K562 (cell line): ENCODE data around the gene AK5. TPM values are rescaled to one million over a fixed set of nuclear protein-coding genes. Genes with fewer than 3 reads are reported as not detected.
"Not testable (repeated sequence)": the region's sequence is repeated elsewhere in the genome, so short reads cannot be mapped to it uniquely, and the experiment has no call there.

Source experiments
- ATAC-seq: fragments of 200-7000 bp; cut with Tn5 transposase; 3 replicates; pipeline ENCODE4 v1.9.1; 2020; ENCODE audit warnings: moderate library complexity
- BruUV-seq: library from RNA; stranded (reverse); fragments of 400-500 nt; replicated peaks from 2 replicates; lab custom pipeline; 2021; lab: Mats Ljungman, UMichigan
- CTCF ChIA-PET: fragments of 300-600 bp; formaldehyde crosslinking; extraction: SDS; loops from one replicate; lab custom pipeline; 2021; ENCODE audit warnings: low intra/inter-chr PET ratio; lab: Yijun Ruan, JAX
- POLR2A ChIA-PET: fragments of 300-600, 350-650 bp; sonication (Branson Sonifier 250); formaldehyde crosslinking; extraction: SDS; loops from one replicate; lab custom pipeline; 2021; ENCODE audit warnings: antibody characterized with exemption, inconsistent platforms; lab: Yijun Ruan, JAX
- DNase-seq, 4 experiments: peaks; one replicate each; pipeline versions ENCODE4 v3.0.0 to v3.0.0-alpha.2; 2011 to 2018; ENCODE audit warnings: low spot score in 3 of 4, mixed read lengths in 3 of 4; ENCODE audit errors: extremely low read depth in 1 of 4
- FAIRE-seq: peaks from 2 replicates; lab custom pipeline; 2011; peaks lifted over from hg19 to GRCh38; lab: Jason Lieb, UNC
- H2AFZ ChIP-seq: 2 replicates; pipeline ENCODE4 v1.6.0; 2011; ENCODE audit warnings: low read depth, low read length, control low read depth, inconsistent platforms
- H3K27ac ChIP-seq: fragments of 200-600 bp; 3 replicates; pipeline ENCODE4 v1.8.0; 2011; ENCODE audit warnings: low read depth, mild to moderate bottlenecking, control low read depth, inconsistent platforms, low read length, moderate library complexity, mixed read lengths; ENCODE audit errors: extremely low read depth
- H3K27me3 ChIP-seq, 2 experiments: fragments of 300-600 bp in 1 of 2; 2 replicates in 1 of 2; 3 replicates in 1 of 2; pipeline versions ENCODE4 v1.6.0 to v1.8.0; 2011; ENCODE audit warnings: inconsistent platforms in 2 of 2, low read length in 2 of 2, mild to moderate bottlenecking in 1 of 2, mixed read lengths in 1 of 2, moderate library complexity in 1 of 2; ENCODE audit not compliant: control insufficient read depth in 2 of 2, insufficient read depth in 2 of 2
- H3K36me3 ChIP-seq: fragments of 300-600 bp; 3 replicates; pipeline ENCODE4 v1.8.0; 2011; ENCODE audit warnings: mild to moderate bottlenecking, low read length, inconsistent platforms; ENCODE audit not compliant: control insufficient read depth, insufficient read depth
- H3K4me1 ChIP-seq, 2 experiments: fragments of 200-600 bp in 1 of 2; replicated peaks in 1 of 2; 2 replicates in 1 of 2; 3 replicates in 1 of 2; pipeline versions ENCODE4 v1.5.1 to v1.8.0; 2011; ENCODE audit warnings: inconsistent platforms in 2 of 2, low read length in 2 of 2, mild to moderate bottlenecking in 1 of 2, mixed read lengths in 1 of 2, moderate library complexity in 1 of 2; ENCODE audit not compliant: control insufficient read depth in 2 of 2, insufficient read depth in 2 of 2
- H3K4me2 ChIP-seq: 2 replicates; pipeline ENCODE4 v1.6.1; 2011; ENCODE audit warnings: low read length, control low read depth, inconsistent platforms, mixed read lengths; ENCODE audit not compliant: insufficient read depth
- H3K4me3 ChIP-seq: fragments of 200-600 bp; sonication (generic), shearing (Covaris generic); 2 replicates; pipeline ENCODE4 v1.5.1; 2016; ENCODE audit warnings: control low read depth, inconsistent platforms
- H3K79me2 ChIP-seq: fragments of 200-600 bp; 3 replicates; pipeline ENCODE4 v1.8.0; 2011; ENCODE audit warnings: low read length, inconsistent platforms; ENCODE audit not compliant: control insufficient read depth, insufficient read depth
- H3K9ac ChIP-seq, 2 experiments: 2 replicates each; pipeline versions ENCODE4 v1.6.0 to v1.6.1; 2011; ENCODE audit warnings: low read depth in 2 of 2, low read length in 2 of 2, control low read depth in 1 of 2, inconsistent platforms in 1 of 2, mild to moderate bottlenecking in 1 of 2, mixed read lengths in 1 of 2; ENCODE audit not compliant: insufficient read depth in 1 of 2
- H3K9me1 ChIP-seq: one replicate; pipeline ENCODE4 v1.6.0; 2011; ENCODE audit warnings: inconsistent platforms, mild to moderate bottlenecking, low read length, moderate library complexity; ENCODE audit not compliant: control insufficient read depth, insufficient read depth
- H3K9me3 ChIP-seq: replicated peaks from 2 replicates; pipeline ENCODE4 v1.5.1; 2011; ENCODE audit warnings: low read depth, low read length, inconsistent platforms; ENCODE audit not compliant: control insufficient read depth, insufficient read depth
- H4K20me1 ChIP-seq: replicated peaks from 2 replicates; pipeline ENCODE4 v1.6.1; 2011; ENCODE audit warnings: low read length, inconsistent platforms, mixed read lengths; ENCODE audit not compliant: control insufficient read depth, insufficient read depth
- NFYB ChIP-seq: IDR thresholded peaks from 2 replicates; pipeline ENCODE4 v1.6.1; 2011; ENCODE audit warnings: mild to moderate bottlenecking, moderate library complexity; ENCODE audit not compliant: insufficient read length; ENCODE audit errors: extremely low read depth
- ZBTB33 ChIP-seq: sonication (generic); formaldehyde crosslinking; IDR thresholded peaks from 2 replicates; pipeline ENCODE4 v1.8.1; 2023; ENCODE audit warnings: mild to moderate bottlenecking, missing genetic modification reagents
- WGBS: fragments of 100-300 bp; shearing (Covaris generic); methylation state at CpG from one replicate; pipeline ENCODE4 v1.1.6; 2016; ENCODE audit warnings: low coverage, mixed read lengths; ENCODE audit not compliant: insufficient coverage; ENCODE audit errors: missing lambda C conversion rate; 5-methylcytosine and 5-hydroxymethylcytosine counted together
- in situ Hi-C: fragments of 300-500 bp; cut with MboI; formaldehyde crosslinking; loops from 4 replicates; pipeline ENCODE4 v1.15.0; 2018; ENCODE audit warnings: inconsistent platforms, mixed read lengths
- intact Hi-C: fragments of 100-400 bp; cut with micrococcal nuclease; formaldehyde crosslinking; loops from 2 replicates; pipeline ENCODE4 v1.14.2; 2022
- polyA plus RNA-seq, 8 experiments: library from polyadenylated mRNA; depleted of rRNA in 4 of 8; stranded (reverse) in 5 of 8; unstranded in 3 of 8; fragments of >200 nt; fragmentation: Nextera tagmentation in 2 of 8; fragmentation: Illumina TruSeq in 1 of 8; extraction: Ambion mirVana in 2 of 8; extraction: Trizol in 1 of 8; gene quantifications; 2 replicates each; pipeline versions ENCODE4 v1.2.1 to v1.2.3, GENCODE V29; 2011 to 2014; ENCODE audit warnings: inconsistent platforms in 1 of 8, missing spikeins in 1 of 8
- total RNA-seq, 7 experiments: library from RNA; depleted of rRNA in 6 of 7; stranded (reverse); fragments of >200 nt in 6 of 7; fragmentation: Illumina TruSeq in 2 of 7; extraction: Trizol in 2 of 7; gene quantifications; 2 replicates each; pipeline versions ENCODE4 v1.2.1 to v1.2.3, GENCODE V29; 2011 to 2021; ENCODE audit warnings: low replicate concordance in 1 of 7

Gene AK5
- total and polyA plus RNA-seq, 9 of the 15 experiments (the other 6 are each of a cell fraction or from before 2014, with no cell fraction given): 0.06 TPM; not detected in 8

DNA sequence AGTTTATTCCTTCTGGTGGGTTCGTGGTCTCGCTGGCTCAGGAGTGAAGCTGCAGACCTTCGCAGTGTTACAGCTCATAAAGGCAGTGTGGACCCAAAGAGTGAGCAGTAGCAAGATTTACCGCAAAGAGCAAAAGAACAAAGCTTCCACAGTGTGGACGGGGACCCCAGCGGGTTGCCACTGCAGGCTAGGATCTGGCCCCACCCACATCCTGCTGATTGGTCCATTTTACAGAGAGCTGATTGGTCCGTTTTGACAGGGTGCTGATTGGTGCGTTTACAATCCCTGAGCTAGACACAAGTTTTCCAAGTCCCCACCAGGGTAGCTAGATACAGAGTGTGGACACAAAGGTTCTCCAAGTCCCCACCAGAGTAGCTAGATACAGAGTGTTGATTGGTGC lies 249.3 kb downstream of the AK5 start:
- H3K9ac ChIP-seq, H3K9me1 ChIP-seq, FAIRE-seq, H3K79me2 ChIP-seq, CTCF ChIA-PET, H3K4me2 ChIP-seq, H3K9me3 ChIP-seq, H4K20me1 ChIP-seq, BruUV-seq, H2AFZ ChIP-seq, H3K4me1 ChIP-seq, H3K27ac ChIP-seq, H3K36me3 ChIP-seq, in situ Hi-C loops, DNase-seq, ATAC-seq, H3K4me3 ChIP-seq: not testable (repeated sequence)
- intact Hi-C loops: loop anchor here (5.0 to 10.0 kb wide), 3 partner anchors 151 to 1379 kb away; partner anchors contain the start of gene ZZZ3
- peaks cover 5 to 20% of the 10 kb centered on the region in 2 experiments; a peak in 3 of 5 replicates for H3K27me3 ChIP-seq
- 50% methylated on average over 7 of the region's 8 CpGs for WGBS
- TF ChIP-seq NFYB: peak; percentile 62
- POLR2A ChIA-PET: interaction anchor here (0.6 kb wide), 1 partner anchor 11 kb away, joined by 5 read pairs; no protein-coding TSS in a partner anchor

- TF ChIP-seq ZBTB33 (CRISPR knock-in tag): peak; percentile 57; the same call in 1 of the 2 replicates
- TF ChIP-seq, all 486 proteins: peak for 1; not testable (repeated sequence) for 485
- H3K4me3 ChIP-seq, BruUV-seq, H3K9me3 ChIP-seq, FAIRE-seq, H4K20me1 ChIP-seq, H3K79me2 ChIP-seq, H2AFZ ChIP-seq, DNase-seq, in situ Hi-C loops, H3K36me3 ChIP-seq, H3K27ac ChIP-seq, H3K4me2 ChIP-seq, CTCF ChIA-PET, H3K4me1 ChIP-seq, ATAC-seq, H3K9me1 ChIP-seq, H3K9ac ChIP-seq: not testable (repeated sequence)
- 62% methylated on average over 17 of the region's 49 CpGs for WGBS
- peaks cover 4 to 21% of the 10 kb centered on the region in 2 experiments; a peak in 3 of 5 replicates for H3K27me3 ChIP-seq
- intact Hi-C loops: loop anchor here (5.0 to 10.0 kb wide), 3 partner anchors 151 to 1379 kb away; partner anchors contain the start of gene ZZZ3
- POLR2A ChIA-PET: interaction anchor here (0.6 kb wide), 1 partner anchor 11 kb away, joined by 5 read pairs; no protein-coding TSS in a partner anchor
These were observed 249.9 kb downstream of the AK5 start for GRCh38 chr1:77531596-77532280.
